D721Med (cell line): ENCODE data around the gene TPH2.

Experiments
- DNase-seq: peaks from one replicate; pipeline ENCODE4 v3.0.0; 2011; ENCODE audit warnings: low spot score; ENCODE audit not compliant: insufficient read length
- FAIRE-seq: peaks from 2 replicates; lab custom pipeline; 2011; peaks lifted over from hg19 to GRCh38; lab: Jason Lieb, UNC
- CTCF ChIP-seq: IDR thresholded peaks from 2 replicates; pipeline ENCODE4 v1.5.1; 2012; ENCODE audit warnings: mild to moderate bottlenecking, control low read depth; ENCODE audit not compliant: insufficient read depth; ENCODE audit errors: missing control alignments

The TPH2 gene

GRCh38 chr12:71948390-71948789, 9.7 kb downstream of the TPH2 start:
- no peak for DNase-seq
- no peak for FAIRE-seq
- no peak for TF ChIP-seq CTCF

- DNase-seq, result no peak
- FAIRE-seq, result no peak
- TF ChIP-seq CTCF, result no peak
Observed at GRCh38 chr12:71949646-71950045, 11.0 kb downstream of the TPH2 start.

- no peak for TF ChIP-seq CTCF
- FAIRE-seq (no peak), DNase-seq (no peak)
Observed at GRCh38 chr12:71950404-71950803, 11.8 kb downstream of the TPH2 start.

GRCh38 chr12:71950819-71951218, 12.2 kb downstream of the TPH2 start:
- no peak for FAIRE-seq
- no peak for TF ChIP-seq CTCF
- DNase-seq, result no peak

GRCh38 chr12:71954083-71954778, 15.6 kb downstream of the TPH2 start:
- no peak for TF ChIP-seq CTCF
- no peak for DNase-seq
- FAIRE-seq, result no peak

- TF ChIP-seq CTCF, result no peak
- FAIRE-seq, result no peak
Observed at GRCh38 chr12:71954861-71955260, 16.2 kb downstream of the TPH2 start.

GRCh38 chr12:71955970-71956369, 17.3 kb downstream of the TPH2 start:
- DNase-seq (no peak), FAIRE-seq (no peak)
- TF ChIP-seq CTCF, result no peak

More at GRCh38 chr12:71954861-71955260, 16.2 kb downstream of the TPH2 start:
- no peak for DNase-seq
